COR-L47 (cell line): ENCODE data around the gene FA2H.
"Not testable (repeated sequence)": the region's sequence is repeated elsewhere in the genome, so short reads cannot be mapped to it uniquely, and the experiment has no call there.

Source experiments
- DNase-seq: peaks from one replicate; lab custom pipeline; 2025; lab: John Stamatoyannopoulos, UW

Gene FA2H

GRCh38 chr16:74723256-74723655 is 51.4 kb downstream of the FA2H start:
- no peak for DNase-seq

- not testable (repeated sequence) for DNase-seq
Observed at GRCh38 chr16:74722156-74722555, 52.5 kb downstream of the FA2H start.

GRCh38 chr16:74721716-74722115 is 52.9 kb downstream of the FA2H start:
- no peak for DNase-seq

GRCh38 chr16:74720579-74720978 is 54.0 kb downstream of the FA2H start:
- DNase-seq = no peak

GRCh38 chr16:74718741-74719610 is 55.6 kb downstream of the FA2H start:
- no peak for DNase-seq

- DNase-seq = no peak
Observed at GRCh38 chr16:74718140-74718539, 56.5 kb downstream of the FA2H start.

GRCh38 chr16:74717367-74717766 is 57.3 kb downstream of the FA2H start:
- no peak for DNase-seq

GRCh38 chr16:74716355-74716754 is 58.3 kb downstream of the FA2H start:
- no peak for DNase-seq

GRCh38 chr16:74713876-74714275 is 60.7 kb downstream of the FA2H start:
- DNase-seq = no peak

- DNase-seq = no peak
Observed at GRCh38 chr16:74713325-74713724, 61.3 kb downstream of the FA2H start.

- DNase-seq = no peak
Observed at GRCh38 chr16:74711938-74712337, 62.7 kb downstream of the FA2H start.

GRCh38 chr16:74710401-74710800 is 64.2 kb downstream of the FA2H start:
- DNase-seq = no peak

GRCh38 chr16:74709441-74709877 is 65.2 kb downstream of the FA2H start:
- peak; percentile 54 for DNase-seq

- peak; percentile 32 for DNase-seq
Observed at GRCh38 chr16:74700438-74701225, 74.0 kb downstream of the FA2H start, which contains the start of gene MLKL. Gene MLKL, minus strand, starts transcription at chr16:74700862. Its CDS starts 5,105 bp downstream, at chr16:74695757.

- DNase-seq = no peak
Observed at GRCh38 chr16:74700116-74700437, 74.5 kb downstream of the FA2H start.

- no peak for DNase-seq
Observed at GRCh38 chr16:74699666-74700065, 75.0 kb downstream of the FA2H start.

- DNase-seq = no peak
Observed at GRCh38 chr16:74698222-74698621, 76.4 kb downstream of the FA2H start.

GRCh38 chr16:74695450-74696422 is 78.9 kb downstream of the FA2H start:
- peak; percentile 67 for DNase-seq

- DNase-seq = no peak
Observed at GRCh38 chr16:74691093-74691855, 83.3 kb downstream of the FA2H start.

- DNase-seq = no peak
Observed at GRCh38 chr16:74682556-74682955, 92.1 kb downstream of the FA2H start.

GRCh38 chr16:74680681-74681080 is 93.9 kb downstream of the FA2H start:
- no peak for DNase-seq
